NCI-H446 treated with DMSO at 0.1 percent for 48 hours (cell line): ENCODE measurements around the gene RIPPLY3.
A peak's percentile ranks its signal among the peaks of the same experiment; 100 is the strongest.
"Not testable (repeated sequence)": the region's sequence is repeated elsewhere in the genome, so short reads cannot be mapped to it uniquely, and the experiment has no call there.

Source experiments
- DNase-seq: peaks from one replicate; lab custom pipeline; 2025; lab: John Stamatoyannopoulos, UW

Gene RIPPLY3

DNA sequence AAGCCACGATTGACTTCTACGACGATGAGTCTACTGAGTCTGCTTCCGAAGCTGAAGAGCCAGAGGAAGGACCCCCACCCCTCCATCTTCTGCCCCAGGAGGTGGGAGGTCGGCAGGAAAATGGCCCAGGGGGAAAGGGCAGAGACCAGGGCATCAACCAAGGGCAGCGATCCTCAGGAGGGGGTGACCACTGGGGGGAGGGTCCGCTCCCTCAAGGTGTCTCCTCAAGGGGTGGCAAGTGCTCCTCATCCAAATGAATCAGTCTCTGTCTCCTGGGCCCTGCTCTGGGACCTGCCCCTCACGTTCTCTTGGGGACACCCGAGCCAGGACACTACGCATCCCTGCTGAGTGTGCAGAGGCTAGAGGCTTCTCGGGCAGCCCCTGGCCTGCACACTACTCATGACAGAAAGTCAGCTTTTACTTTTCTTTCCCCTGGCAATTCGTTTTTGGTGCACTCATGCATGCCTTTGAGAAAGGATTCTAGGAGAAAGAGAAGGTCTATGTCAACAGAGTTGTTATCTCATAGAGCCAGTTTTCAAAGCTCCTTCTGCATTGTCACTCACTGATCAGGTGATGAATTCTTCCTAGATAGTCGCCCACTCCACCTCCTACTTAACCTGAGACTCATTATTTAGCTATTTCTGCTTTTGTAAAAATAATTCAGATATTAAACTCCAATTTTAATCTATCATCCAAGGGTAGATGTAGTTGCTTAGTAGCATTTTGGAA is 11.6 kb downstream of the RIPPLY3 start:
- DNase-seq = no peak

DNA sequence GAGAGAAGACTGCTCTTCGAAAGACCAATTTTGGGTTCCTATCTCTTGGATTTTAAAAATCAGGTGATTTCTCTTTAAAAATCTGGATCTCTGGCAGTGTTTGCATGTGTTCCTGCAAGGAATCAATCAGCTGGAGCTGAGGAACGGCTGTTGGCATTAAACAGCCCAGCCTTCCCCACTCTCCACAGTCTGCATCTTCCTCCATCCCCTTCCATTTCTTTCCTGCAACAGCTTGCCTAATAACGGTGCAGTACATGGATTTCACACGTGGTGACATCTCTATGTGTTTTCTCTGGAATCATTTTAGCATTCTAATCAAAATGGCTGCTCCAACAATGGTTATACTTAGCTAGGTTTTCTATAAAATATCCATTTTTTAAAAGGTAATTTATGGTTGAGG is 20.0 kb downstream of the RIPPLY3 start:
- no peak for DNase-seq

DNA sequence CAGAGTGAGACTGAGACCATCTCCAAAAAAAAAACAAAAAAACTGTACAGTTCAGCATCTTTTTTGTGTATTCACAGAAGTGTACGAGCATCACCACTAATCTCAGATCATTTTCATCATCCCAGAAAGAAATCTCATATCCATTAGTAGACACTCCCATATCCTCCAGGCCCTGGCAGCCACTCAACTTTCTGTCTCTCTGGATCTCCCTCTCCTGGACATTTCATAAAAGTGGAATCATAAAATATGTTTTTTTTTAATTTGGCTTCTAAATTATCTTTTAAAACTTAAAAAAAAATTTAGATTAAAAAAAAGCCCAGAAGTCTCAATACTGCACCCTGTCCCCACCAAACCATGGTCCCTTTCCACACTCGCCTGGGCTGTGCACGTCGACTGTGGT is 22.1 kb downstream of the RIPPLY3 start:
- DNase-seq = no peak

DNA sequence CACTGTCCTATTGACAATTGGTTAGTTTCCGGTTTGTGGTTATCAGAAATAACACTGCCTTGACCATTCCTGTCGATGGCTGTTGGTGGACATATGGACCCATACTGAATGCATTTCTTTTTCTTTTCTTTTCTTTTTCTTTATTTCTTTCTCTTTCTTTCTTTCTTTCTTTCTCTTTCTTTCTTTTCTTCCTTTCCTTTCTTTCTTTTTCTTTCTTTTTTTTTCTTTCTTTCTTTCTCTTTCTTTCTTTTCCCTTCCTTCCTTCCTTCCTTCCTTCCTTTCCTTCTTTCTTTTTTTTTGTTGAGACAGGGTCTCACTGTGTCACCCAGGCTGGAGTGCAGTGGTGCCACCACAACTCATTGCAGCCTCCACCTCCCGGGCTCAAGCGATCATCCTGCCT is 24.4 kb downstream of the RIPPLY3 start:
- no peak for DNase-seq

DNA sequence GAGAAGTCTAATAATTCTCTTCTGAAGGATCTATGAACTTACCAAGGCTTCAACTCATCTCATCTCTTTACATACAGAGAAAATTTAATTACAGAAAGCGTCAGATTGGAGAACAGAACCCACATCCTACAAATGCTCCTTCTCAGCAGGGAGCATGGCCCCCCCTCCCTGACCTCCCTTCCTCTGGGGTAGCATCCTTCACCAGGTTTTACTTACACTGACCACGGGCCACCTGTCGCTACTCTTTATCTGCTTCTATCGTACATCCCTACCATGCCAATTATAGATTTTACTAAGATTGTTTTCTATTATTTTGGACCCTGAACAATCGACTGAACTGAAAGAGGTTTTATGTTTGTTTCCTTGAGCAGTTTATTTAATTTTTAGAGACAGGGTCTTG is 25.8 kb downstream of the RIPPLY3 start:
- DNase-seq = no peak

DNA sequence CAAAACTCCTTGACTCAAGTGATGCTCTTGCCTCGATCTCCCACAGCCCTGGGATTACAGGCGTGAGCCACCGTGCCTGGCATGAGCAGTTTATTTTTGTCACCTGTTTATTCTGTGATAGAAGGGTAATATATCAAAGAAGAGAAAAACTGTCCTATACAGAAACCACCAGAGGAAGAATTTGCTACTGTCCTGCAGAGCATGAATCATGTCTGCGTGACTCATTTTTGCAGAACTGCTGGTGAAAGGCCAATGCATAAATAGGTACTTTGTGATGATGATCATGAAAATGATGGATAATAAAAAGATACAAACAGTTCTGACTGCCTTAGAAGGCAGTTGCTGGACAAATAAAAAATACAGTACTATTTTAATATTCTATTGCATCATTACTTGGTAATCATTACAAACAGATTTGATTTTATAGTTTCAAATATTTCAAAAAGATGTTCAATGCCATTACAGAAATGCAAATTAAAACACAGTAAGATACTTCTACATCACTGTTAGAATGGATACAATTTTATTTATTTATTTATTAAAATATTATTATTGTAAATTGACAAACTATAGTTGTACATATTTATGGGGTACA is 26.5 kb downstream of the RIPPLY3 start:
- DNase-seq = no peak

DNA sequence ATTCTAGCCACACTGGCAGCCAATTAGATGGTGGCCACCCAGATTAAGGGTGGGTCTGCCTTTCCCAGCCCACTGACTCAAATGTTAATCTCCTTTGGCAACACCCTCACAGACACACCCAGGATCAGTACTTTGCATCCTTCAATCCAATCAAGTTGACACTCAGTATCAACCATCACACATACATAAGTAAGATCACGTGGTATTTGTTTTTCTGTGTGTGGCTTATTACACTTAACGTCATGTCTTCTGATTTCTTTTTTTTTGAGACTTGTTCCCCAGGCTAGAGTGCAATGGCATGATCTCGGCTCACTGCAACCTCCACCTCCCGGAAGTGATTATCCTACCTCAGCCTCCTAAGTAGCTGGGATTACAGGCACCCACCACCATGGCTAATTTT is 27.9 kb downstream of the RIPPLY3 start:
- DNase-seq = not testable (repeated sequence)

DNA sequence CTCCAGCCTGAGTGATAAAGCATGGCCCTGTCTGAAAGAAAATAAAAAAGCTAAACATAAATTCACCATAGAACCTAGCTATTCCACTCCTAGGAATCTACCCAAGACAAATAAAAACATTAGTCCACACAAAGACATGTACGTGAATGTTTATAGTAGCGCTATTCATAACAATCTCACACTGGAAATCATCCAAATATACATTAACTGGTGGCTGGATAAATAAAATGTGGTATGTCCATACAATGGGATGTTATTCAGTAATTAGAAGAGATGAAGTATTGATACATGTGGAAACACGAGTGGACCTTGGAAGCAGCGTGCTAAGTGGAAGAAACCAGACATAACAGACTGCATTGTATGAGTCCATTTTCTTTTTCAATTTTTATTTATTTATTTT is 29.7 kb downstream of the RIPPLY3 start:
- DNase-seq = no peak

DNA sequence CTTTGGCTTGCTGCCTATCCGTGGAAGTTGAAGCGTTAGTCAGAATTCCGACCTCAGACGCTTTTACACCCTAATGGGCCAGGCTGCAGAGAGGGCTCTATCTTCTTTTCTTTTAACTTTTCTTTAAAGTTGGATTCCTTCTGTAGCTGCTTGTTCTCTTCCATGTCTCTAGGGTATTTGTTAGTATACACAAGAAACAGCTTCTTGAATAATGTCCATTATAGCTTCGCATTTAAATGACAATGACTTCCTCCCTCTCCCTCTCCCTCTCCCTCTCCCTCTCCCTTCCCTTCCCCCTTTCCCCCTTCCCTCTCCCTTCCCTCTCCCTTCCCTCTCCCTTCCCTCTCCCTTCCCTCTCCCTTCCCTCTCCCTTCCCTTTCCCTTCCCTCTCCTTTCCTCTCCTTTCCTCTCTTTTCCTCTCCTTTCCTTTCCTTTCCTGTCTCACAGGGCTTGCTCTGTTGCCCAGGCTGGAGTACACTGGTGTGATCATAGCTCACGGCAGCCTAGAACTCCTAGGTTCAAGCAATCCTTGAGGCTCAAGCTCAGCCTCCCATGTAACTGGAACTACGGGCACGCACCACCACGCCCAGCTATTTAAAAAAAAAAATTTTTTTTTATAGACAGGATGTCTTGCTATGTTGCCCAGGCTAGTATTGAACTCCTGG is 33.0 kb downstream of the RIPPLY3 start:
- DNase-seq = no peak

DNA sequence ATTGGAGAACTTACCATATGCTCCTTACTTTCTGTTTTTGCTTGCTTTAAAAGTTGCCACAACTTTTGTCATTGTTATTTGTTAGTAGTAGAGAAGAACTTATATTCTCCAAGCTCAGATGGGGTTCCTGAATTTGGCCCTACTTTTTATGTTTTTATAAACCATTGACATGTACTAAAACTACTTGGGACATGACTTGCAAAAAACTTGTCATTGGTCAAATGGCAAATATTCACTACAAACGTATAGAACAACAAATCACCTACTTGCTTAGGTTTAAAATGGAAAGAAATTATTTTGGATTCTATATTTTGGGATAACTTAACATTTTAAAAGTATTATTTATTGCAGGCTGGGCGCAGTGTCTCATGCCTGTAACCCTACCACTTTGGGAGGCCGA is 33.7 kb downstream of the RIPPLY3 start:
- DNase-seq = no peak

DNA sequence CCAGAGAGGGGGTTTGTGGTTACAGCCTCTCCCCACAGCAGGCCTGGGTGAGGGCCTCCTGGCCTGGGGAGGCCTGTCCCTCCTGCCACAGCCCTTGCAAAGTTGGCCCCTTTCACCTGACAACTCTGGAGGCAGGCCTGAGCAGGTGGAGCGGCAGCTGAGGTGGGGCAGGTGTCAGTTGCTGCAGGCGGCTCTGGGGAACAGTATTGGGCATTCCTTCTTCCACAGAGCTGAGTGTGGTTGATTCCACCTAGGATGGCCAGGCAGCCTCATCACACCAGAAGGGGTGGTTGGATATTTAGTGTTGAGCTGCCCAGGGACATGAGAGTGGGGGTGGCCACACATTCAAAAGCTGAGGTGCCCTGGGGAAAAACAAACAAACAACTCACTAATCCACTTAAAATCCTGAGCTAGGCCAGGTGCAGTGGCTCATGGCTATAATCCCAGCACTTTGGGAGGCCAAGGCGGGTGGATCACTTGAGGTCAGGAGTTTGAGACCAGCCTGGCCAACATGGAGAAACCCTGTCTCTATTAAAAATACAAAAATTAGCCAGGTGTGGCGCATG is 35.3 kb downstream of the RIPPLY3 start:
- DNase-seq = no peak

DNA sequence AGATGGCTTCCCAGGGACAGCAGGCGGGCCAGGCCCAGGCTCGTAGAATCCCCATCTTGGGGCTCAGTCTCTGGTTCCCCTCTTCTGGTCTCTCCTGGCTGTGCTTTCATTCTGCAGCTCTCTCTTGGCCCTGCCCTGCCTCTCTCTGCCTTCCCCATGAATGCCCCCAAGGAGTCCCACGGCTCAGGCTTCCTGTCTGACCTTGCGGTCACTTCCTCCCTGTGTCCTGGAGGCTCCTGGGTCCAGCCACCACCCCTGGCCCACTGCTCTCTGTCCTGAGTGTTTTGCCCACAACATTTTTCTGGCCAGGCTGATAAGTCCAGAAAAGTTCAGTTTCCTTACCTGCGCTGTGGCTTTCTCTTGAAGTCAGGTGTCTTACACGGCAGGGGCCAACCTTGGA is 37.3 kb downstream of the RIPPLY3 start:
- no peak for DNase-seq

DNA sequence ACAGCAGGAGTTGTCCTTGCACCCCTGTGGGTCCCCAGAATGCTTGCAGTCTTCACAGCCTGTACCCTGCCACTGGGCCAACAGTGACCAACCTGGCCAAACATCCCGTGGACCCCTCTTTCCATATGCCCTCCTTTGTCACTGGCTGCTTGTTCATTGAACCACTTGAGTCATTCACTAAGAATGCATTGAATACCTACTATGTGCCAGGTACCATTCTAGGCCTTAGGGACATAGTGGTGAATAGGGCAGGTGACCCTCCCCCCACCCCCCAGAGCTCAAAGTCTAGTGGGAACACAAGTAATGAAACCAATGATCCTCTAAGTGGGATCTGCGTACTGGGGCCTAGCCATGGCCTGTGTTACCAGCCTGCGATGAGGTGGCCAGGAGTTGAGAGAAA is 38.1 kb downstream of the RIPPLY3 start:
- no peak for DNase-seq

DNA sequence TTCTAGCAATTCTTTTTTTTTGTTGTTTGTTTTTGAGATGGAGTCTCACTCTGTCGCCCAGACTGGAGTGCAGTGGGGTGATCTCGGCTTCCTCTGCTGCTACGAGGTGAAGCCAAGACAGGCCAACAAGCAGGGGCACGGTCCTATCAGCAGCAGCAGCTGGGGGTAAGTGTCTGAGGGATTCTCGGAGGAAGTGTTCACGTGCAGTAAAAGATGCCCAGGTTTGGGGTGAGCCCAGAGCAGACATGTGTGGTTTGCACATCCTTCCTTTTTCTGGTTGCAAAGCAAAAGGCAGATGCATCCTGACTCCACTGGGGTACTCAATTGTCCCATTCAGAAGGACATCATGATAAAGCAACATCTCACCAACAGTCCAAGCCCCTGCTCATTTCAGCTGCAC is 38.6 kb downstream of the RIPPLY3 start:
- no peak for DNase-seq

DNA sequence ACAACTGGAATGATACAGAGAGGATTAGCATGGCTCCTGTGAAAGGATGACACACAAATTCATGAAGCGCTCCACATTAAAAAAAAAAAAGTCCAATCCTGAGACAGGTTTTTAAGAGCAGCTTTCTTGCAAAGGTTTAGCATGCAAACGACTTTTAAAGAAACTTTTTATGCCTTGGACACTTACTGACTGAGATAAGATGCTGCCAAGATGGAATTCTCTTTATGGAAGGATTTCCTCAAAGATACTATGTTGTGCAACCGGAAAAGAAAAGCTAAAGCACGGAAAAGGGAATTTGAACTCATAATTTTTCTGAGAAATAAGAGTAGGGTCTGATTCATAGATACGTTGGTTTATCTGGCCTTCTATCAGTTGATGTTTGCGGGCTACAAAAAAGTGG is 39.1 kb downstream of the RIPPLY3 start:
- no peak for DNase-seq

DNA sequence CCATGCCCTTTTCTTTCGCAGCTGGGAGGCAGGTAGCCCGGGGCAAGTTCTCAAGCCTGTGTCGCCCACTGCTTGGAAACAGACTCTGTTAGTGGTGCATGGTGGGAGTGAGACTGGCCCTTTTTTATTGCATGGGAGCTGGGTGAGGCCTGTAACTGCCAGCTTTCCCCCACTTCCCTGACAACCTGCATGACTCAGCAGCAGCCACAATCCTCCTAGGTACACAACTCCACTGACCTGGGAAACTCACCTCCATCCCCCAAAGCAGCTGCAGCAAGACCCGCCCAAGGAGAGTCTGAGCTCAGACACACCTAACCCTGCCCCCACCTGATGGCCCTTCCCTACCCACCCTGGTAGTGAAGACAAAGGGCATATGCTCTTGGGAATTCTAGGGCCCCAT is 40.6 kb downstream of the RIPPLY3 start:
- DNase-seq = no peak

DNA sequence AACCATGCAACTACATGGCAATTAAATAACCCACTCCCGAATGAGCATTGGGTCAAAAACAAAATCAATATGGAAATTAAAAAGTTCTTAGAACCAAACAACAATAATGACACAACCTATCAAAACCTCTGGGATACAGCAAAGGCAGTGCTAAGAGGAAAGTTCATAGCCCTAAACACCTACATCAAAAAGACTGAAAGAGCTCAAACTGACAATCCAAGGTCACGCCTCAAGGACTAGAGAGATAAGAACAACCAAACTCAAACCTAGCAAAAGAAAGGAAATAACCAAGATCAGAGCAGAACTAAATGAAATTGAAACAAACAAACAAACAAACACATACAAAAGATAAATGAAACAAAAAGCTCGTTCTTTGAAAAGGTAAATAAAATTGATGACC is 43.2 kb downstream of the RIPPLY3 start:
- not testable (repeated sequence) for DNase-seq

DNA sequence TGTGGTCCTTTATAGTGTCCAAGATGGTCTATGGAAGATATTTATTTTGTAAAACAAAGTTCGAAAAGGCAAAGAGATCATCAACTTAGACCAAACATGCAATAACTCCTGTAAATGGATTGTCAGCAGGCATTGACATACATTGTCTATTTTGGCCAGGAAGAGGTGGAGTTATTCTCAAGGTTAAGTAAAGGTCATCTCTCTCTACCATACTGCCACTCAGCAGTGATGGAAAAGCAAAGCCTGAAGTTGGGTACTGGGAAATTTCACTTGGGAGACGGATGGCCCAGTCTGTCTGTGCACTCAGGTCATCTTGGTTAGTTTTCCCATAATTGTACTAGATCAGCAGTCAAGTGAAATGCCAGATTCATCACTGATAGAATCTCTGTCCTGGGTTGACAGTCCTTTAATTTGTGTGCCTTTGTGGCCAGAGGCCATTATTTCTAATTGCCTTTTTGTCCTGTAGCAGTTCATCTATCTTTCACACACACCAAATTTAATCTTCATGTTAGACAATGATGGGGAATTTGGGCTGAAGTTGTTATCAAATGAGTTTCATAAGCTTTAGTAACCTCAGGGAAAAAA is 48.9 kb downstream of the RIPPLY3 start:
- no peak for DNase-seq

DNA sequence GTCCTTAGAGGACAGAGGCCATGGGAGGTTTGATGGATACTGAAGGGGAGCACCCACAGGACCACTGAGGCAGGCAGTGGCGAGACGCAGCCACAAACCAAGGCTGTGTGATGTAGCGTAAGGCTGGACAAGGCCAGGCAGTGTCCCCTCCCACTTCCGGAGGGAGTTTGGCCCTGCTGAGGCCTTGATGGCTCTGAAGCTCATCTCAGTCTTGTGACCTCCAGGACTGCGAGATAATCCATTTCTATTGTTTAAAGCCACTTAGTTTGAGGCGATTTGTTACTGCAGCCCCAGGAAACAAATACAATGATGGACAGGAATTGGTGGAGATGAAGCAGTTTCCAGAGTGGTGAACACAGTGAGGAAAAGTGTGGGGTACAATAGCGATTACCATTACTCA is 51.1 kb downstream of the RIPPLY3 start:
- DNase-seq = no peak

DNA sequence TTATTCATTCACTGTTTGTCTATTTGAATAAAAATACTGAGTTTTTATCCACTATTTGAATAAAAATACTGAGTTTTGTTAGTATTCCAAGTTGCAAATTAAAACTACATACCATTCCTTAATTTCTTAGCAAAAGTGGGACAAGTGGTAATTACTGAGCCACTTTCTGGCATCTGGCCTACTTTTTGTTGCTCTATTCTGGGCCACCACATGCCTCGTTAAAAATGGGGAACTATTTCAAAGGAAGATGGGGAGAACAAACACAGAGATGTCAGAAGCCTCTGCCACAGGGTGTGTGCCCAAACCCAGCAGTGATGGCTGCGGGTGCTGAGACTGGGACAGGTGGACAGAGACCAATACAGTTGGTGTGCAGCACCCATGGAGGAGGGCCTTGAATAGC is 51.8 kb downstream of the RIPPLY3 start:
- no peak for DNase-seq

DNA sequence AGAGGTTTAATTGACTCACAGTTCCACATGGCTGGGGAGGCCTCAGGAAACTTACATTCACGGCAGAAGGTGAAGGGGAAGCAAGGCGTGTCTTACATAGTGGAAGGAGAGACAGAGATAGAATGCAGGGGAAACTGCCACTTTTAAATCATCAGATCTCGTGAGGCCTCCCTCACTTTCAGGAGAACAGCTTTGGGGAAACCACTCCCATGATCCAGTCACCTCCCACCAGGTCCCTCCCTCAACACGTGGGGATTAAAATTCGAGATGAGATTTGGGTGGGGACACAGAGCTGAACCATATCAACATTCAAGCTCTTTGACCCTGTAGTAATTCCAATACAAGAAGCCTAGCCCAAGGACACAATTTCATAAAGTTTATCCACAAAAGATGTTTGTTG is 52.7 kb downstream of the RIPPLY3 start:
- DNase-seq = no peak

DNA sequence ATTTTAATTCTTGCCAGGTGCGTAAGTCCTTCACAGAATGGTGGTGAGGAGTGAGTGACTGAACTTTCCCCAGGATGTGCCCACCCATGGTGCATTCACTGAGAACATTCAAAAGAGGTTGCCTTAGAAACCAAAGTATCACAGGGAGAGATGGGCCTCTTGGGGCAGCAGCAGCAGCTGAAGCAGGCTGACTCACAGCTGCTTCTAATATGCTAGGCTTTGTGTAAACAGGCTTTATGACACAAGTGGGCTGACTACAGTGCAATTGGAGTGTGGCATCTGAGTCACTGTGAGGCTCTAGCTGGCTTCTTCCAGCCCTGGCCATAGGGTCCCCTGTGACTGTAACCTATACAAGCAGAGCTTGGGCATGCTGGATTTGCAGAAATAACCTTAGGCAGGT is 53.8 kb downstream of the RIPPLY3 start:
- peak; percentile 63 for DNase-seq
